HG02798 (cell line): ENCODE measurements around the gene MOSPD2.

ENCODE experiments used
- ATAC-seq: cut with Tn5 transposase; IDR thresholded peaks from one replicate; pipeline ENCODE4 v1.9.1; 2021; ENCODE audit warnings: mild to moderate bottlenecking; ENCODE audit not compliant: unreplicated experiment, poor library complexity

The MOSPD2 gene

DNA sequence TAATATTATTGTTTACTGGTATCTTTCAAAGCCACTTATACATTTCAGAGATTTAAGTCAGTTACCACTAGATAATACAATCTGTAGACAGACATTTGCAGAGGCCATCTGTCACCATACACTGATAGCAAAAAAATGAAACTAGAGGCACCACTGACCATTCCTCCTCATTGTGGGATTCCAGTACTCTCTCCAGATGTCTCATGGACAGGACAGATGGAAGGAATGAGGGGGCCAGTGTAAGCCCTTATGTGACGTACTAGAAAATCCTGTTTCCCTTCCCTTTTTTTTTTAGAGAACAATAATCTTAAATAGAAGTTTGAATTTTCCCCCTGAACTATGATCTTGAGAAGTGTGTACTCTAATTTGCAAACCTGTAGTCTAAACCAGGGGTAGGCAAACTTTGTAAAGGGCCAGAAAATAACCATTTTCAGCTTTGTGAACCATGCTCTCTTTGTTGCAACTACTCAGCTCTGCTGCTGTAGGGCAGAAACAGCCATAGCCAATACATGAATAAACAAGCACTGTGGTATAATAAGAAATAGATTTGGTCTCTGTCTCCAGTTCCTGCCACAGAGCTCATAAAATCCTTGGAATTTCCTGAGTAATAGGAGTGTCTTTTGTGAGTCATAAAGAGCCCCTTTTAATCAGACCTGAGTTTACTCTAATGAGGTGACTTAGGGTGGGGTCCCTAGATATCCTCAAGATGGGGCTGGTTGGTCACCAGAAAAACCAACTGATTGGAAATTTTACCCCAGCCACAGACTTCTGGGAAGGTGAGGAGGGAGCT is 90.4 kb downstream of the MOSPD2 start:
- no peak for ATAC-seq

DNA sequence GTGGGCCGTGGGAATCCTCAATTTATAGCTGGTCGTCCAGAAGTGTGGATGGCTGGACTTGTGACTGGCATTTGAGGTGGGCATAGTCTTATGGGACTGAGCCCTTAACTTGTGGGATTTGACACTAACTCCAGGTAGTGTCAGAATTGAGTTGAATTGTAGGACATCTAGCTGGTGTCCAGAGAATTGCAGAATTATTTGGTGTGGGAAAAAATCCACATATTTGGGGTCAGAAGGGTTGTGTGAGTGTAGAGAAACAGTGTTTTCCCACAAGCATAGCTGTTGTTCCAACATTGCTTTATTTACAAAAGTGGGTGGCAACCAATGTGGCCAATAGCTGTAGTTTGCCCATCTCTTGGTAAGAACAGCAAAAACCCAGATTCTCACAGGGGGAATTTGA is 91.3 kb downstream of the MOSPD2 start:
- ATAC-seq = no peak
